ENCODE results near the gene RANBP10.

- TF ChIP-seq POLR2A (IDR thresholded peaks at IDR 0.05): no peak
- no peak for TF ChIP-seq CTCF (IDR thresholded peaks at IDR 0.05)
Observed at GRCh38 chr16:67736858-67737257, 69.5 kb downstream of the RANBP10 start.
